DOHH2 (cell line): Measurements from ENCODE around the gene COL20A1.

ENCODE experiments used
- H3F3A ChIP-seq: fragments of 200-600 bp; sonication (generic), shearing (Covaris generic); 2 replicates; pipeline ENCODE4 v1.6.0; 2016; ENCODE audit warnings: antibody characterized with exemption, mild to moderate bottlenecking; ENCODE audit not compliant: control insufficient read depth, insufficient read depth
- H3K27ac ChIP-seq: fragments of 200-600 bp; sonication (generic); 2 replicates; pipeline ENCODE4 v1.5.1; 2014; ENCODE audit warnings: low read depth, mild to moderate bottlenecking, low read length, moderate library complexity
- H3K27me3 ChIP-seq: fragments of 200-600 bp; sonication (generic); 2 replicates; pipeline ENCODE4 v1.6.1; 2014; ENCODE audit warnings: mild to moderate bottlenecking, low read length, mixed read lengths; ENCODE audit not compliant: control insufficient read depth
- H3K36me3 ChIP-seq: fragments of 200-600 bp; sonication (generic); 2 replicates; pipeline ENCODE4 v1.6.1; 2014; ENCODE audit warnings: mild to moderate bottlenecking, low read length, moderate library complexity, mixed read lengths; ENCODE audit not compliant: control insufficient read depth
- H3K4me1 ChIP-seq: fragments of 200-600 bp; sonication (generic); 2 replicates; pipeline ENCODE4 v1.6.1; 2014; ENCODE audit warnings: mild to moderate bottlenecking, low read length, mixed read lengths; ENCODE audit not compliant: control insufficient read depth
- H3K4me2 ChIP-seq: fragments of 200-600 bp; sonication (generic); 2 replicates; pipeline ENCODE4 v1.6.0; 2014; ENCODE audit warnings: mild to moderate bottlenecking, low read length, moderate library complexity
- H3K4me3 ChIP-seq: fragments of 200-600 bp; sonication (generic); 2 replicates; pipeline ENCODE4 v1.5.1; 2014; ENCODE audit warnings: mild to moderate bottlenecking, low read length, mixed read lengths
- H3K79me2 ChIP-seq: fragments of 200-600 bp; sonication (generic); 2 replicates; pipeline ENCODE4 v1.6.1; 2014; ENCODE audit warnings: mild to moderate bottlenecking, low read length, mixed read lengths; ENCODE audit not compliant: control insufficient read depth
- H3K9me2 ChIP-seq: fragments of 200-600 bp; sonication (generic); replicated peaks from 2 replicates; pipeline ENCODE4 v1.6.1; 2014; ENCODE audit warnings: mild to moderate bottlenecking, low read length, mixed read lengths; ENCODE audit not compliant: control insufficient read depth
- H3K9me3 ChIP-seq: fragments of 200-600 bp; sonication (generic); 2 replicates; pipeline ENCODE4 v1.6.1; 2014; ENCODE audit warnings: antibody characterized with exemption, low read length, mixed read lengths; ENCODE audit not compliant: control insufficient read depth, insufficient read depth
- H4K20me1 ChIP-seq: fragments of 200-600 bp; sonication (generic); 2 replicates; pipeline ENCODE4 v1.6.0; 2014; ENCODE audit warnings: low read depth, mild to moderate bottlenecking, antibody characterized with exemption, low read length, moderate library complexity; ENCODE audit not compliant: control insufficient read depth, insufficient read depth
- EZH2phosphoT487 ChIP-seq: fragments of 200-600 bp; sonication (generic); IDR thresholded peaks from 2 replicates; pipeline ENCODE4 v1.6.1; 2017; ENCODE audit warnings: borderline replicate concordance, mild to moderate bottlenecking, antibody characterized with exemption, low read length, moderate library complexity, mixed read lengths
- TF ChIP-seq, protein P1 (sequence below): fragments of 200-600 bp; sonication (generic); IDR thresholded peaks from one replicate; pipeline ENCODE4 v1.5.1; 2014; ENCODE audit warnings: antibody characterized with exemption, mild to moderate bottlenecking, low read depth, low read length; ENCODE audit not compliant: poor library complexity, severe bottlenecking

COL20A1 gene

DNA sequence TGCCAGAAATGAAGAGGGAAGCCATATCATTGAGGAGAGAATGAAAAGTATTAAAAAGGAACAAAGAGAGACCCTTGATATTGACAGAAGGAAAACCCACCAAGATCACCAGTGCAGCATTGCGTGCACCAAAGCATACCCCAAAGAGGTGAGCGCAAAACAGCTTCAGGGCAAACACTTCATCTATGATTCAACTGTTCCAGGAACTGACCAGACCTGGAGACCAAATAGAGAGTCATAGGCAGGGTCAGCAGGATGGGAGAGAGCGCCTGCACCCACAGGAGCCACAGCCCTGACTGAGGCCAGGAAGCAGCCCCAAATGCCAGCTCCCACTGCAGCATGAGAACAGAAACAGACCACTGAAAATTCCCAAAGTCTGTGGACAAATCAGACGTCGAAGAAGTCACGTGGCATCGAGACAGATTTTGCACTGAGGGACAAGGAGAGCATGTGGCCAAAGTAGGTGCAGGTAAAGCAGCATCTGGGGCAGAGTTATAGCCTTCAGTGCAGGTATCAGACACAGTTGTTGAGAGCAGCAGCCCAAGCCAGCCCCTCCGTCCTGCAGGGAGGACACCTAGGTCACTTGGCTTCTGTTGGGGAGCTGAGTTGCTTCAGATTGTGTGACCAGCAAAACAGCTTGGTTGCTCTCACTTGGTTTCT, 38.9 kb downstream of the COL20A1 start:
- Histone ChIP-seq H3K4me2 (no peak overlapping the region), H3K9me3 (peaks cover 4% of the 10 kb centered on the region; the same call in 1 of the 2 replicates), H3K4me3 (no peak overlapping the region), H3K27ac (no peak overlapping the region), H3K36me3 (no peaks in the 10 kb centered on the region), H3F3A (peaks cover 7% of the 10 kb centered on the region), H3K4me1 (peaks cover 5% of the 10 kb centered on the region), H3K79me2 (no peaks in the 10 kb centered on the region), H3K9me2 (no peaks in the 10 kb centered on the region), H4K20me1 (no peaks in the 10 kb centered on the region), H3K27me3 (no peaks in the 10 kb centered on the region)
- TF ChIP-seq, protein P1, sequence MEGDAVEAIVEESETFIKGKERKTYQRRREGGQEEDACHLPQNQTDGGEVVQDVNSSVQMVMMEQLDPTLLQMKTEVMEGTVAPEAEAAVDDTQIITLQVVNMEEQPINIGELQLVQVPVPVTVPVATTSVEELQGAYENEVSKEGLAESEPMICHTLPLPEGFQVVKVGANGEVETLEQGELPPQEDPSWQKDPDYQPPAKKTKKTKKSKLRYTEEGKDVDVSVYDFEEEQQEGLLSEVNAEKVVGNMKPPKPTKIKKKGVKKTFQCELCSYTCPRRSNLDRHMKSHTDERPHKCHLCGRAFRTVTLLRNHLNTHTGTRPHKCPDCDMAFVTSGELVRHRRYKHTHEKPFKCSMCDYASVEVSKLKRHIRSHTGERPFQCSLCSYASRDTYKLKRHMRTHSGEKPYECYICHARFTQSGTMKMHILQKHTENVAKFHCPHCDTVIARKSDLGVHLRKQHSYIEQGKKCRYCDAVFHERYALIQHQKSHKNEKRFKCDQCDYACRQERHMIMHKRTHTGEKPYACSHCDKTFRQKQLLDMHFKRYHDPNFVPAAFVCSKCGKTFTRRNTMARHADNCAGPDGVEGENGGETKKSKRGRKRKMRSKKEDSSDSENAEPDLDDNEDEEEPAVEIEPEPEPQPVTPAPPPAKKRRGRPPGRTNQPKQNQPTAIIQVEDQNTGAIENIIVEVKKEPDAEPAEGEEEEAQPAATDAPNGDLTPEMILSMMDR = no peak
- no peak for TF ChIP-seq EZH2phosphoT487

DNA sequence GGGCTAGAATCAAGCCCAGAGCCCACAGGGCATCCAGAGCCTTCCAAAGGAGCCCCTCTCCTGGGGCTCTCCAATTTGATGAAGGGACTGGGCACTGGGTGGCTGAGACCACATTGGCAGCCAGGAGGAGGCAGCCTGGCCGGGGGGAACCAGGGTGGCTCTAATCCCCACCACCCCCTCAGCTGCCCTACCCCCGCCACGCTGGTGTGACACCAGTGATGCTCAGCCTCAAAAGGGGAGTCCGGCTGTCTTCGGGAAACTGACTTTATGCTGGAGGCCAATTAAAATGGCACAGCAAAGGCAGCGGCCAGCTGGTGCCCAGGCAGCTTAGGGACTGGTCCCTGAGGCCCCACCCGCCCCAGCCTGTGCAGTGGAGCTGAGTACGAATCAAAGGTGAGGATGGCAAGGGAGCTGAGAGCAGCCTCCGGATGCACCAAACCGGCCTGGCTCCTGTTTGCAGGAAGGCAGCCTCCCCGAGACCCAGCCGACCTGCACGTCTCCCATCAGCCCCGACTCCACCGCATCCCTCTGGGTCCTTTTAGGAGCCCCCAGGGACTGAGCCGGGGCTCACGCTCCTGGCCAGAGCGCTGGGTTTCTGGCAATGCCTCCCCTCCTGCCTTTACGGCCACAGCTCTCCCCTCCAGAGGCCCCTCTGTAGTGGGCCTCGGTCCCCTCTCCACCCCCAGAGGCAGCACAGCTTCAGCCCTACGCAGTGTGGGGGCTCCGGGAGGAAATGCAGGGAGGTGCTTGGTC, 39.7 kb downstream of the COL20A1 start:
- H3K4me1 ChIP-seq = no peaks in the 10 kb centered on the region
- no peak overlapping the region for H3K4me3 ChIP-seq
- no peaks in the 10 kb centered on the region for H4K20me1 ChIP-seq
- peaks cover 4% of the 10 kb centered on the region; the same call in 1 of the 2 replicates for H3K9me3 ChIP-seq
- H3K27me3 ChIP-seq = no peaks in the 10 kb centered on the region
- no peak overlapping the region for H3K27ac ChIP-seq
- no peaks in the 10 kb centered on the region for H3K36me3 ChIP-seq
- no peaks in the 10 kb centered on the region for H3K9me2 ChIP-seq
- H3K79me2 ChIP-seq = no peaks in the 10 kb centered on the region
- 0 out of 2 replicates have a peak, but pooled peaks cover under 1% of the 10 kb centered on the region for H3F3A ChIP-seq
- no peak for TF ChIP-seq EZH2phosphoT487
- TF ChIP-seq, protein P1 = no peak
- H3K4me2 ChIP-seq = no peak overlapping the region

DNA sequence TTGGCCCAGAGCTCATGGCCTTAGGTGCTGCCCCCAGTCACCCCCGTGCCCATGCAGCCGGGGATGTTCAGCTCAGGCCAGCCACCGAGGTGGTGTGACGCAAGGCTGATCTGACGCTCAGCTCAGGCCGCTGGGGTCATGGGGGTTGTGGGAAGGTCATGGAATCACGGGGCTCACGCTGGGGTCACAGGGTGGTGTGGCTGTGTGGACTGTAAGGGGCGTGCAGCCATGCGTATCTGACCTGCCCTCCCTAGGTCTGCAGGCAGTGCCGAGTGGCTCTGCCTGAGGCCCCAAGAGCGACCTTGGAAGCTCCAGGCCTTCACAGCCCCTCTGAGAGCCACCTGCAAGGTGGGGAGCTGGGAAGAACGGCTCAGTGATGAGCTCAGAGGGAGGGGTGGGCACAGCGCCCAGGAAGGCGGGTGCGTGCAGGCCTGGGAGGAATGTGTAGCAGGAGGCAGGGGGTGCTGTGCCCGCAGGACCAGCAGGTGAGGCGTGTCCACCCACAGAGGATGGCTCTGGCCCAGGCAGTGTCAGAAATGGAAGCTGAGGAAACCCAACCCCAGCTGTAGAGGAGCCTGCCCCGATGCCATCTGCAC, 40.4 kb downstream of the COL20A1 start:
- no peaks in the 10 kb centered on the region for H3K4me1 ChIP-seq
- H3K4me2 ChIP-seq = no peak overlapping the region
- no peak overlapping the region for H3K27ac ChIP-seq
- H3K27me3 ChIP-seq = no peaks in the 10 kb centered on the region
- H3F3A ChIP-seq = no peaks in the 10 kb centered on the region
- H4K20me1 ChIP-seq = no peaks in the 10 kb centered on the region
- H3K9me3 ChIP-seq = peaks cover 4% of the 10 kb centered on the region; the same call in 1 of the 2 replicates
- H3K4me3 ChIP-seq = no peak overlapping the region
- no peaks in the 10 kb centered on the region for H3K9me2 ChIP-seq
- TF ChIP-seq, protein P1 = no peak
- no peak for TF ChIP-seq EZH2phosphoT487
- no peaks in the 10 kb centered on the region for H3K36me3 ChIP-seq
- no peaks in the 10 kb centered on the region for H3K79me2 ChIP-seq
